Left lung (tissue), 10 donors: ENCODE data around the gene UACA. TPM values are rescaled to one million over a fixed set of nuclear protein-coding genes. Genes with fewer than 3 reads are reported as not detected.

Experiments used
- ATAC-seq: fragments of 200-7000 bp; cut with Tn5 transposase; one replicate; pipeline ENCODE4 v1.9.1; 2020; ENCODE audit warnings: moderate library complexity
- DNase-seq, 4 donors: peaks; one replicate each; pipeline ENCODE4 v3.0.0-alpha.2; 2013 to 2020
- H3K27ac ChIP-seq, 2 donors: fragments of 200-600 bp; sonication (generic) in 1 of 2; one replicate each; pipeline versions ENCODE4 v1.5.0 to v1.8.0; 2020 to 2021
- H3K27me3 ChIP-seq, 2 donors: fragments of 200-600 bp; sonication (generic) in 1 of 2; one replicate each; pipeline versions ENCODE4 v1.5.0 to v1.8.0; 2020 to 2021
- H3K36me3 ChIP-seq, 2 donors: fragments of 200-600 bp; sonication (generic) in 1 of 2; one replicate each; pipeline versions ENCODE4 v1.5.0 to v1.8.0; 2020 to 2021
- H3K4me1 ChIP-seq, 2 donors: fragments of 200-600 bp; one replicate each; pipeline ENCODE4 v1.8.0; 2021
- H3K4me3 ChIP-seq, 2 donors: fragments of 200-600 bp; sonication (generic) in 1 of 2; one replicate each; pipeline versions ENCODE4 v1.5.0 to v1.8.0; 2020 to 2021; ENCODE audit warnings: mild to moderate bottlenecking in 1 of 2
- H3K9me3 ChIP-seq, 2 donors: fragments of 200-600 bp; sonication (generic) in 1 of 2; one replicate each; pipeline versions ENCODE4 v1.5.0 to v1.8.0; 2020 to 2021
- intact Hi-C, 2 donors: fragments of 100-400 bp; cut with DNase I; formaldehyde crosslinking; loops; one replicate each; pipeline versions ENCODE4 v1.11.2 to v1.14.2; 2022
- polyA plus RNA-seq, 6 donors: library from polyadenylated mRNA; unstranded; fragments of 120-200 nt; gene quantifications; one replicate each; pipeline ENCODE4 v1.2.1, GENCODE V29; 2013; ENCODE audit not compliant: insufficient read length in 6 of 6
- total RNA-seq, 2 donors: library from RNA; stranded (reverse); fragmentation: NEBNext Ultra II Directional; extraction: Animal tissue kit (Norgen Biotek cat#: 25700); gene quantifications; one replicate each; pipeline ENCODE4 v1.2.1, GENCODE V29; 2021
- TF ChIP-seq, protein P1 (sequence below), 2 donors: fragments of 200-600 bp; sonication (generic) in 1 of 2; IDR thresholded peaks; one replicate each; pipeline versions ENCODE4 v1.5.0 to v1.8.0; 2021; ENCODE audit warnings: antibody characterized with exemption in 2 of 2
- donor health status: DM: no; HTN: yes; CAD: no.
- donor health status: DM: no; HTN: no; CAD: no.

Gene UACA
- total and polyA plus RNA-seq, 8 donors: 43.2 to 133 (median 121) TPM

DNA sequence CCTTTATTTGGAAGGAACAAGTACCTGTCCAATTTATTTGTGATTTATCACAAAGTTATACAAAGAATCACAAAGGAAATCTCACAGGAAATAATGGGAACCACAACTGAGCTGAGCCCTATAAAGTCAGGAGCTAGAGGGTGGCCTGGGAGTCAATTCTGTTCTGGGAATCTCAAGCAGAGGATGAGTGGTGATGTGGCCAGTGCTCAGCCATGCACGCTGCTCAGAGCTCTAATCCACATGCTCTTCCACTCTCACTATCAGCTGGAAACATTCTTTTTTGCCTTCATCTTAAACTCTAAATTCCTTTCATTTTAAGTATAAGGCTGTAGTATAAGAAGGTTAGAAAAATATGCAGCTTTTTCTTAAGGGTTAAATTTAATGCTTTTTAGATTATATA lies 36.6 kb downstream of the UACA start:
- peaks cover 0 to 39% of the 10 kb centered on the region in 2 donors for H3K27me3 ChIP-seq
- ATAC-seq (peak; percentile 33), DNase-seq (no peak)
- H3K9me3 ChIP-seq: no peaks in the 10 kb centered on the region
- intact Hi-C loops: no loop called here
- TF ChIP-seq, protein P1, sequence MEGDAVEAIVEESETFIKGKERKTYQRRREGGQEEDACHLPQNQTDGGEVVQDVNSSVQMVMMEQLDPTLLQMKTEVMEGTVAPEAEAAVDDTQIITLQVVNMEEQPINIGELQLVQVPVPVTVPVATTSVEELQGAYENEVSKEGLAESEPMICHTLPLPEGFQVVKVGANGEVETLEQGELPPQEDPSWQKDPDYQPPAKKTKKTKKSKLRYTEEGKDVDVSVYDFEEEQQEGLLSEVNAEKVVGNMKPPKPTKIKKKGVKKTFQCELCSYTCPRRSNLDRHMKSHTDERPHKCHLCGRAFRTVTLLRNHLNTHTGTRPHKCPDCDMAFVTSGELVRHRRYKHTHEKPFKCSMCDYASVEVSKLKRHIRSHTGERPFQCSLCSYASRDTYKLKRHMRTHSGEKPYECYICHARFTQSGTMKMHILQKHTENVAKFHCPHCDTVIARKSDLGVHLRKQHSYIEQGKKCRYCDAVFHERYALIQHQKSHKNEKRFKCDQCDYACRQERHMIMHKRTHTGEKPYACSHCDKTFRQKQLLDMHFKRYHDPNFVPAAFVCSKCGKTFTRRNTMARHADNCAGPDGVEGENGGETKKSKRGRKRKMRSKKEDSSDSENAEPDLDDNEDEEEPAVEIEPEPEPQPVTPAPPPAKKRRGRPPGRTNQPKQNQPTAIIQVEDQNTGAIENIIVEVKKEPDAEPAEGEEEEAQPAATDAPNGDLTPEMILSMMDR (IDR thresholded peaks at IDR 0.05): no peak
- no peaks in the 10 kb centered on the region for H3K36me3 ChIP-seq
- H3K4me3 ChIP-seq: no peak overlapping the region
- peaks cover 0 to 3% of the 10 kb centered on the region in 2 donors for H3K4me1 ChIP-seq
- no peak overlapping the region for H3K27ac ChIP-seq

GRCh38 chr15:70723927-70724326 lies 39.4 kb downstream of the UACA start:
- Histone ChIP-seq H3K9me3 (no peaks in the 10 kb centered on the region), H3K4me1 (peaks cover 0 to 3% of the 10 kb centered on the region in 2 donors), H3K36me3 (no peaks in the 10 kb centered on the region), H3K4me3 (no peak overlapping the region), H3K27ac (no peak overlapping the region), H3K27me3 (peaks cover 9 to 55% of the 10 kb centered on the region in 2 donors)
- ATAC-seq (peak; percentile 67), DNase-seq (no peak)
- intact Hi-C loops: no loop called here
- TF ChIP-seq, protein P1 (IDR thresholded peaks at IDR 0.05): no peak

- Histone ChIP-seq H3K27ac (no peak overlapping the region), H3K27me3 (peaks cover 9 to 54% of the 10 kb centered on the region in 2 donors), H3K9me3 (no peaks in the 10 kb centered on the region), H3K36me3 (no peaks in the 10 kb centered on the region), H3K4me3 (no peak overlapping the region), H3K4me1 (peaks cover 0 to 3% of the 10 kb centered on the region in 2 donors)
- intact Hi-C loops: no loop called here
- ATAC-seq: no peak
- TF ChIP-seq, protein P1 (IDR thresholded peaks at IDR 0.05): no peak
- no peak for DNase-seq
Measured at GRCh38 chr15:70723122-70723422, 40.3 kb downstream of the UACA start.

- TF ChIP-seq, protein P1 (IDR thresholded peaks at IDR 0.05): peak; percentile 57 to 68
- Histone ChIP-seq H3K4me1 (peaks cover 0 to 3% of the 10 kb centered on the region in 2 donors), H3K36me3 (no peaks in the 10 kb centered on the region), H3K9me3 (no peaks in the 10 kb centered on the region), H3K4me3 (no peak overlapping the region), H3K27me3 (peaks cover 9 to 48% of the 10 kb centered on the region in 2 donors), H3K27ac (no peak overlapping the region)
- ATAC-seq (peak; percentile 65), DNase-seq (peak in 1 of 4 donors; percentile 68)
- intact Hi-C loops: no loop called here
Measured at GRCh38 chr15:70722266-70723121, 40.9 kb downstream of the UACA start.

DNA sequence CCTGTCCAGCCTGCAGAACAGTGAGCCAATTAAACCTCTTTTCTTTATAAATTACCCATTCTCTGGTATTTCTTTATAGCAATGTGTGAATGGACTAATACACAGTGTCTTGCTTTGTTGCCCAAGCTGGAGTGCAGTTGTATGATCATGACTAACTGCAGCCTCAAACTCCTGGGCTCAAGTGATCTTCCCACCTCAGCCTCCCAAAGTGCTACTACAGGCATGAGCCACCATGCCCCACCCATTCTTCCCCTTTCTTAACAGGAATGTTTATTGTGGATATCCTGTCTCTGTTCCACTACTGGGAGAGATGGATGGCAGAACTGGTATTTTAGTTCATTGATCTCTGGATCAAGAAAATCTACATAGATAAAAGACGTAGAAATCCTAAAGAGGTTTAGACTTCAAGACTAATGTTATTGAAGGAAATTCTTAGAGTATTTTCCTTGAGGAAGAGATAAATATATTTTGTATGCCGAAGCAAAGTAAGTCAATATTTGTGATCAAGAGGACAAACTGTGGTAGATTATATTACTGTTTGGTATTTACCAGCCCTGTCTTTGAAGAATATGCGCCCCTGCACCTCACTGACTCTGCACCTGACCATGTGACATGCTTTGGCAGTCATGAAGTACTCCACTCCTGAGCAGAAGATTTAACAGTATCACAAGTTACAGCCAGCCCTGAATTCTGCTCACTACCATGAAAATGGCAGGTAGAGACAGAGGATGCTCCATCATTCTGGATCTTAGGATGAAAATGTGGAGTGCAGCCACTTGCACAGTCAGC lies 42.9 kb downstream of the UACA start:
- intact Hi-C loops: no loop called here
- TF ChIP-seq, protein P1 (IDR thresholded peaks at IDR 0.05): no peak
- H3K4me3 ChIP-seq: no peak overlapping the region
- DNase-seq (no peak), ATAC-seq (no peak)
- H3K4me1 ChIP-seq: no peaks in the 10 kb centered on the region
- H3K36me3 ChIP-seq: no peaks in the 10 kb centered on the region
- H3K27ac ChIP-seq: no peak overlapping the region
- H3K9me3 ChIP-seq: no peaks in the 10 kb centered on the region
- peaks cover 9 to 38% of the 10 kb centered on the region in 2 donors for H3K27me3 ChIP-seq
